Measurements from ENCODE around the gene ST7L. TPM values are rescaled to one million over a fixed set of nuclear protein-coding genes. Genes with fewer than 3 reads are reported as not detected.

ST7L gene
- total RNA-seq, 1 donor, result 29.8 TPM

GRCh38 chr1:112599477-112599876, 19.5 kb downstream of the ST7L start:
- no peak overlapping the region for H3K4me3 ChIP-seq (ENCODE audit: low read depth, low read length)
- no peak for DNase-seq (ENCODE audit: low read depth)
- no peak for TF ChIP-seq CTCF (IDR thresholded peaks at IDR 0.05; ENCODE audit: insufficient read depth, low read depth, low read length)

GRCh38 chr1:112594208-112594876, 24.6 kb downstream of the ST7L start:
- H3K4me3 ChIP-seq (ENCODE audit: low read depth, low read length), result no peak overlapping the region
- no peak for TF ChIP-seq CTCF (IDR thresholded peaks at IDR 0.05; ENCODE audit: insufficient read depth, low read depth, low read length)

GRCh38 chr1:112589766-112590165, 29.2 kb downstream of the ST7L start:
- no peak for TF ChIP-seq CTCF (IDR thresholded peaks at IDR 0.05; ENCODE audit: insufficient read depth, low read depth, low read length)
- H3K4me3 ChIP-seq (ENCODE audit: low read depth, low read length), result no peak overlapping the region
- DNase-seq (ENCODE audit: low read depth), result peak; percentile 38

More at GRCh38 chr1:112594208-112594876, 24.6 kb downstream of the ST7L start:
- DNase-seq (ENCODE audit: low read depth), result no peak

- H3K4me3 ChIP-seq (ENCODE audit: low read depth, low read length), result no peak overlapping the region
- TF ChIP-seq CTCF (IDR thresholded peaks at IDR 0.05; ENCODE audit: insufficient read depth, low read depth, low read length), result no peak
- DNase-seq (ENCODE audit: low read depth), result no peak
Observed at GRCh38 chr1:112583366-112583765, 35.6 kb downstream of the ST7L start.

GRCh38 chr1:112581586-112582192, 37.3 kb downstream of the ST7L start:
- TF ChIP-seq CTCF (IDR thresholded peaks at IDR 0.05; ENCODE audit: insufficient read depth, low read depth, low read length), result no peak
- no peak overlapping the region for H3K4me3 ChIP-seq (ENCODE audit: low read depth, low read length)
- DNase-seq (ENCODE audit: low read depth), result no peak

- no peak overlapping the region for H3K4me3 ChIP-seq (ENCODE audit: low read depth, low read length)
- DNase-seq (ENCODE audit: low read depth), result peak; percentile 58
- TF ChIP-seq CTCF (IDR thresholded peaks at IDR 0.05; ENCODE audit: insufficient read depth, low read depth, low read length), result no peak
Observed at GRCh38 chr1:112579801-112580510, 39.0 kb downstream of the ST7L start.
